ENCODE results near the gene PAGE5.

- TF ChIP-seq, protein P1, sequence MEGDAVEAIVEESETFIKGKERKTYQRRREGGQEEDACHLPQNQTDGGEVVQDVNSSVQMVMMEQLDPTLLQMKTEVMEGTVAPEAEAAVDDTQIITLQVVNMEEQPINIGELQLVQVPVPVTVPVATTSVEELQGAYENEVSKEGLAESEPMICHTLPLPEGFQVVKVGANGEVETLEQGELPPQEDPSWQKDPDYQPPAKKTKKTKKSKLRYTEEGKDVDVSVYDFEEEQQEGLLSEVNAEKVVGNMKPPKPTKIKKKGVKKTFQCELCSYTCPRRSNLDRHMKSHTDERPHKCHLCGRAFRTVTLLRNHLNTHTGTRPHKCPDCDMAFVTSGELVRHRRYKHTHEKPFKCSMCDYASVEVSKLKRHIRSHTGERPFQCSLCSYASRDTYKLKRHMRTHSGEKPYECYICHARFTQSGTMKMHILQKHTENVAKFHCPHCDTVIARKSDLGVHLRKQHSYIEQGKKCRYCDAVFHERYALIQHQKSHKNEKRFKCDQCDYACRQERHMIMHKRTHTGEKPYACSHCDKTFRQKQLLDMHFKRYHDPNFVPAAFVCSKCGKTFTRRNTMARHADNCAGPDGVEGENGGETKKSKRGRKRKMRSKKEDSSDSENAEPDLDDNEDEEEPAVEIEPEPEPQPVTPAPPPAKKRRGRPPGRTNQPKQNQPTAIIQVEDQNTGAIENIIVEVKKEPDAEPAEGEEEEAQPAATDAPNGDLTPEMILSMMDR (IDR thresholded peaks at IDR 0.05; ENCODE audit: insufficient read depth, low read length): no peak
- TF ChIP-seq GABPA (IDR thresholded peaks at IDR 0.05; ENCODE audit: low read depth) (no peak), POLR2AphosphoS5 (IDR thresholded peaks at IDR 0.05; ENCODE audit: low read depth) (no peak), SPI1 (IDR thresholded peaks at IDR 0.05; ENCODE audit: borderline replicate concordance, low read depth) (no peak), REST (IDR thresholded peaks at IDR 0.05; ENCODE audit: insufficient replicate concordance, low read depth) (no peak)
Observed at GRCh38 chrX:55206162-55206941, 13.8 kb upstream of the PAGE5 start.

Data from HL-60 (cell line).